ENCODE data around the gene SLC23A2.

DNA sequence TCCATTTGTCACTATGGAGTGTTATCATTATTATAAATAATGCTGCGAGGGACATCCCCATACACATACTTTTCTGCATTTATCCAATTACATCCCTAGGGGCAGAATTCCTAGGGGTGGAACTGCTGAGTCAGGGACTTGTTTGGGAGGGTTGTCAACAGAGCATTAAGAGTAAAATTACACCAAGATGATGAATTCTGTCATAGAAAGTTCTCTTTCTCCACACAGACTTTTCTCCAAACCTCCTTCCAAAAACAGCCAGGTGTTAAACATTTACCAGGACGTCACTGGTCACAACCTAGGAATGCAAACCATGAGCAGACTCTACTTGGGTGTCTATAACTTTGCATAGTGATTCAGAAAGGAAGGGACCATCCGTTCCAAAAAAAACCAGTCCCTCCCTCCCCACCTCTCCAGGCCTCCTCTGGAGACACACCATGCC, 184.1 kb downstream of the SLC23A2 start:
- TF ChIP-seq, protein P1, sequence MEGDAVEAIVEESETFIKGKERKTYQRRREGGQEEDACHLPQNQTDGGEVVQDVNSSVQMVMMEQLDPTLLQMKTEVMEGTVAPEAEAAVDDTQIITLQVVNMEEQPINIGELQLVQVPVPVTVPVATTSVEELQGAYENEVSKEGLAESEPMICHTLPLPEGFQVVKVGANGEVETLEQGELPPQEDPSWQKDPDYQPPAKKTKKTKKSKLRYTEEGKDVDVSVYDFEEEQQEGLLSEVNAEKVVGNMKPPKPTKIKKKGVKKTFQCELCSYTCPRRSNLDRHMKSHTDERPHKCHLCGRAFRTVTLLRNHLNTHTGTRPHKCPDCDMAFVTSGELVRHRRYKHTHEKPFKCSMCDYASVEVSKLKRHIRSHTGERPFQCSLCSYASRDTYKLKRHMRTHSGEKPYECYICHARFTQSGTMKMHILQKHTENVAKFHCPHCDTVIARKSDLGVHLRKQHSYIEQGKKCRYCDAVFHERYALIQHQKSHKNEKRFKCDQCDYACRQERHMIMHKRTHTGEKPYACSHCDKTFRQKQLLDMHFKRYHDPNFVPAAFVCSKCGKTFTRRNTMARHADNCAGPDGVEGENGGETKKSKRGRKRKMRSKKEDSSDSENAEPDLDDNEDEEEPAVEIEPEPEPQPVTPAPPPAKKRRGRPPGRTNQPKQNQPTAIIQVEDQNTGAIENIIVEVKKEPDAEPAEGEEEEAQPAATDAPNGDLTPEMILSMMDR (IDR thresholded peaks at IDR 0.05): no peak
- TF ChIP-seq POLR2A (IDR thresholded peaks at IDR 0.05): no peak
